ENCODE measurements around the gene METAP1.
"Not testable (repeated sequence)": the region's sequence is repeated elsewhere in the genome, so short reads cannot be mapped to it uniquely, and the experiment has no call there.

The METAP1 gene

DNA sequence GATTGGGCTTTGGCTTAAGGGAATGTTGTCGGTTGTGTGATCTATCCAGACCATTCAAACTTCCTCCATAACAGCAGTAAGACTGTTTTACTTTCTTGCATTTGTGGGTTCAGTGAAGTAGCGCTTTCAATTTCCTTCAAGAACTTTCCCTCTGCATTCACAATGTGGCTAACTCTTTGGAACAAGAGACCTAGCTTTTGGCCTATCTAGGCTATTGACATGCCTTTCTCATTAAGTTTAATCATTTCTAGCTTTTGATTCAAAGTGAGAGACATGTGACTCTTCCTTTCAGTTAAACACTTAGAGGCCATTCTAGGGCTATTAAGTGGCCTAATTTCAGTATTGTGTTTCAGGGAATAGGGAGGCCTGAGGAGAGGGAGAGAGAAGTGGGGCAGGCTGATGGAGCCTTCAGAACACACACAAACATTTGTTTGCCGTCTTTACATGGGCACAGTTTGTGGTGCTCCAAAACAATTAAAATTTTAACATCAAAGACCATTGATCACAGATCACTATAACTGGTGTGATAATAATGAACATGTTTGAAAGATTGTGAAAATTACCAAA lies 59.0 kb downstream of the METAP1 start:
- in situ Hi-C loops (cut with MboI; ENCODE audit: low sequenced_read_pairs) = loop anchor here (25.0 kb wide), 1 partner anchor 317 kb away; no protein-coding TSS in a partner anchor

DNA sequence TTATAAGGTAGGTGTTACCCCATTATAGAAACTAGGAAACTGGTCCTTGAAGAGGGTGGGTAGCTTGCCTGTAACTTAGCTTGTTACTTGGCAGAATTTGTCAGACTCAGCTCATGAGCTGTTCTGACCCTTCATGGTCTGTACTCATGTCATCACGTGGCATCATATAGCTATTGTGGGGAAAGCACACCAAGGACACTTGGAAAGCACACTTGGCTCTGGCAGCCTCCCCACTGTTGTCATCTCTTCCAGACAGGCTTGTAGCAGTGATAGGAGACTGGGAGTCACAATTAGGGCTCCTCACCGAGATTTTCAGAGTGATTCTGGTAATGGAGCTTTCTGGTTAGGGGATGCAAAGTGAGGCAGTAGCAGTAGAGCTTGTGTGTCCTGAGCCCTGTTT lies 62.7 kb downstream of the METAP1 start:
- in situ Hi-C loops (cut with MboI; ENCODE audit: low sequenced_read_pairs) = loop anchor here (25.0 kb wide), 1 partner anchor 321 kb away; no protein-coding TSS in a partner anchor

DNA sequence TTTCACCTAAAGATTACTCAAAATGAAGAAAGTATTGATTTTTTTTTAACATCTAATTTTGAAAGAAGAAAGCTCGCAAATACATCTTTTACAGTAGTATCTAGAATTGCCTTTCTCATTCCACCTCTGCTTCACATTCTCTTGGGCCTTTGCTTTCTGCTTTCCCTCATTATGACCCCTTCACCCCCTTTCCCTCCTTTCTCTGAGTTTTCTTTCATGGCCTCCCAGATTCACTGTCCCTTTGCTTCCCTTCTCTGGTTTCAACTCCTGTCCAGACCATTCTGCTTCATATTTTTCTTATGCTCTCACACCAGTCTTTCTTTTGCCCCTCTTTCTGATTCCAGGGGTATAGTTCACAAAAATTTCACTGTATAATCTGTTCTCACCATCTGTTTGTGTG lies 64.0 kb downstream of the METAP1 start:
- in situ Hi-C loops (cut with MboI; ENCODE audit: low sequenced_read_pairs) = loop anchor here (25.0 kb wide), 1 partner anchor 322 kb away; no protein-coding TSS in a partner anchor

DNA sequence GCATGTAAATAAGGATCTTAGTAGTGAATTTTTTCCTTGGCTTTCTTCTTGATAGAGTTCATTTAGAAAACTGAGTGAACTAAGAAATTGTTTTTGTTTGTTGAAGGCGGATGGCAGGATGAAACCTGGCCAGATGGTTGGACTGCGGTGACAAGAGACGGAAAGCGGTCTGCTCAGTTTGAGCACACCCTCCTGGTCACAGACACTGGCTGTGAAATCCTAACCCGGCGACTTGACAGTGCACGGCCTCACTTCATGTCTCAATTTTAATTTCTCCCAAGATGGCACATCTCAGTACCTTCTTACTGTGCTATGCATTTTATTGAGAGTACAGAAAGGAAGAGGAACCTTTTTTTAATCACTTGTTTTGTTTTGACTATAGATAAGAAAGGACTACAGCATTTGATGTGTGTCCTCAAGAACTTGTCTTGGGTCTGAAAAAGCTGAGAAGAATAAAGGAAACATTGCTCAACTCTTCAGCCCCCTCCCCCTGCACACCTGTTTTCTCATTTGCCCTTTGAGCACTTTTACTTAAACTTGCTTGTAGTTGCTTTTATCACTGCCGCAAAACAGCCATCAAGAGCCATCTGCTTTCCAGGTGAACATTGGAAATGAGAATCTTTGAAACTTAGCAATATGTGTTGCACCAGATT lies 65.7 kb downstream of the METAP1 start:
- in situ Hi-C loops (cut with MboI; ENCODE audit: low sequenced_read_pairs) = loop anchor here (25.0 kb wide), 1 partner anchor 324 kb away; no protein-coding TSS in a partner anchor

DNA sequence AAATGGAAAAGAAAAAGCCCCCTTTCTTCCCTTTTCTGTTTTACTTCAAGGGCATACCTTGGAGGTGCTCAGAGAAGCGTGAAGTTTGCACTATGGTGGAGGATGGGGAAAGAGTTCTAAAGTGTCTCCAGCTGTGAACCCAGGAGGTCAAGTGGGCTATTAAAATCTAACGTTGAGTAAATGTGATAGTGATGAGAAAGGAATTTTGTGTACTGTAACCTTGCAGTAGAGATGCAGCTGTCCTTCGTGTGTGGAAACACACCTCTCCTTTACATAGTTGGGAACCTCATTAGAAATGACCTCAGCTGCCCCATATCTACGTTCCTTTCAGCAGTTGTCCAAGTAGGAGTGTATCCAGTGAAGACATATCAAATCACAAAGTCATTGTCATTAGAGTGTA lies 66.6 kb downstream of the METAP1 start:
- in situ Hi-C loops (cut with MboI; ENCODE audit: low sequenced_read_pairs) = loop anchor here (25.0 kb wide), 1 partner anchor 325 kb away; no protein-coding TSS in a partner anchor

DNA sequence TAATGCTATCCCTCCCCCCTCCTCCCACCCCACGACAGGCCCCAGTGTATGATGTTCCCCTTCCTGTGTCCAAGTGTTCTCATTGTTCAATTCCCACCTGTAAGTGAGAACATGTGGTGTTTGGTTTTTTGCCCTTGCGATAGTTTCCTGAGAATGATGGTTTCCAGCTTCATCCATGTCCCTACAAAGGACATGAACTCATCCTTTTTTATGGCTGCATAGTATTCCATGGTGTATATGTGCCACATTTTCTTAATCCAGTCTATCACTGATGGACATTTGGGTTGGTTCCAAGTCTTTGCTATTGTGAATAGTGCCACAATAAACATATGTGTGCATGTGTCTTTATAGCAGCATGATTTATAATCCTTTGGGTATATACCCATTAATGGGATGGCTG lies 70.0 kb downstream of the METAP1 start:
- in situ Hi-C loops (cut with MboI; ENCODE audit: low sequenced_read_pairs) = loop anchor here (25.0 kb wide), 1 partner anchor 328 kb away; no protein-coding TSS in a partner anchor

DNA sequence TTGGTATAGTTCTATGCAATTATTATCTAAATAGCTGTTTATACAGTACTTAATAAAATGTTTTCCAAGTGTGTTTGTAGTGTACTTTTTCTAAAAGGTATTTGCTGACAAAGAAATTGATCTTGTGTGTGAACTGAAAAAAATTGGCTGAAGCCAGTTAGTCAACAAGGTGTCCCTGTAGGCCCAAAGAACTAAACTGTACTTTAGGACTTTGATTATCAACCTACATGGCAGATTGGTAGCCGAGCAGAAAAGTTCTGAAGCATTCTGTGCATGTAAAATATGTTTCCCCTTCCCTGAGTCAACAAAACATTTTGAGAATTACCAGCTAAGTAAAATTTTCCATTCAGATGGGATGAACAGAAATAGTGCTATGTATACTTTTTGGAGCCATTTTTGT lies 72.1 kb downstream of the METAP1 start:
- in situ Hi-C loops (cut with MboI; ENCODE audit: low sequenced_read_pairs) = loop anchor here (25.0 kb wide), 1 partner anchor 330 kb away; no protein-coding TSS in a partner anchor

DNA sequence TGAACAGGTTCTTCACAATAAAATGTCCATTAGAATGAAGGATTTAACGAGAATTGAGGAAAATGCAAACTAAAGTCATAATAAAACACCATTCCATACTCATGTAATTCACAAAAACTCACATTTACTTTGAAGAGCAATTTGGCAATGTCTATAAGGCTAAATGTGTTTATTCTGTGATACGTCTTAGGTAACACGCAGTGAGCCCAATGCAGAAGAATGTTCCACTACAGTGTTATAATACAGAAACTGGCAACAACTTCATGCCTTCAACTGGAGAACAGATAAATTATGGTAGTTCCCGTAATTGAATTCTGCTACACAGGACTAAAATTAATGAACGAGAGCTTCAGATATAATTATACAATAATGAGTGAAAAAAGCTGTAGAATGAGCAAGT lies 75.6 kb downstream of the METAP1 start:
- in situ Hi-C loops (cut with MboI; ENCODE audit: low sequenced_read_pairs) = loop anchor here (25.0 kb wide), 1 partner anchor 334 kb away; no protein-coding TSS in a partner anchor

DNA sequence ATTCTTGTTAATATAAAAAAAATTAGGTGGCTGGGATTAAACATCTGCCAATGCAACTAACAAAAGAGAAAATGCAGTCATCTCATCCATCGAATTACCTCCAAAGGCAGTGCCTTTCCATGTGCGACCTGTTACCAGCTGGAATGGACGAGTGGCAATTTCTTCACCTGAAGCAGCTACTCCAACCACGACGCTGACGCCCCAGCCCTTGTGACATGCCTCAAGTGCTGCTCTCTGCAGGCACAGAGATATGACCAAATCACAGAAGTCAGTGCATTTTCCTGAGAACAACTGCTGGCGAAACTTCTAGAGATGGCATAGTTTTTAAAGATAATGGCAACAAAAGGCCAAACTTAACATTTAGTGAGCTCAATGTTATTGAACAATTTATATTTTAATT lies 79.3 kb downstream of the METAP1 start:
- in situ Hi-C loops (cut with MboI; ENCODE audit: low sequenced_read_pairs) = loop anchor here (25.0 kb wide), 1 partner anchor 338 kb away; no protein-coding TSS in a partner anchor

DNA sequence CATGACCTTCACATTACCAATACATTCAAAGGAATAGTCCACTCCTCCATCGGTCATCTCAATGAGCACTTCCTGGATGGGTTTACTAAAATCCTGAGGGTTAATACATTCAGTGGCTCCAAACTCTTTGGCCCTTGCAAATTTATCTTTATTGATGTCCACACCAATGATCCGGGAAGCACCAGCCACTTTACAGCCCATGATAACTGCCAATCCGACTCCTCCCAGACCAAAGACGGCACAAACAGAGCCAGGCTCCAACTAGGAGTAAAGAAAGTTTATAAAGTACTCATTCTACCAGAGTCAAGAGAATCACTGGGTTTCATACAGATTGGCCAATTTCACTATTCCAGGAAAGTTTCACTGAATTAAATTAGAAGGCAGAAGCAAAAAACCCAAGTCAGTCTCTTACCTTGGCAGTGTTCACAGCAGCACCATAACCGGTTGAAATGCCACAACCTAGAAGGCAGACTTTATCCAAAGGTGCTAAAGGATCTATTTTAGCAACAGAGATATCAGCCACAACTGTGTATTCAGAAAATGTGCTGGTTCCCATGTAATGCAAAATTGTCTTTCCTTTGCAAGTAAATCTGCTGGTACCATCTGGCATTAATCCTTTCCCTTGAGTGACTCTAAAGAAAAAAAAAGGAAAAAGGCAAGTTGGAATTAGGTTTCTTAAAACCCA lies 80.9 kb downstream of the METAP1 start:
- in situ Hi-C loops (cut with MboI; ENCODE audit: low sequenced_read_pairs) = no loop called here

DNA sequence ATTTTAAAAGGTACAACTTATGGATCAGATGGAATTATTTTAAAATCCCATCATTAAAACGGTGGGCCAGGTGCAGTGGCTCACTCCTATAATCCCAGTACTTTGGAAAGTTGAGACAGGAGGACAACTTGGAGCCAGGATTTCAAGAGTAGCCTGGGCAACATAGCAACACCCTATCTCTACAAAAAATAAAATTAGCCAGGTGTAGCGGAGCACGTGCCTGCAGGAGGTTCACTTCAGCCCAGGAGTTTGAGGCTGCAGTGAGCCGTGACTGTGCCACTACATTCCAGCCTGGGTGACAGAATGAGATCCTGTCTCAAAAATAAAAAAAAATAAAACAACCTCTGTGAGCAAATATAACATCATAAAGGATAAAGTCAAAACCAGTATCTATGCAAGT lies 81.7 kb downstream of the METAP1 start:
- in situ Hi-C loops (cut with MboI; ENCODE audit: low sequenced_read_pairs) = no loop called here

DNA sequence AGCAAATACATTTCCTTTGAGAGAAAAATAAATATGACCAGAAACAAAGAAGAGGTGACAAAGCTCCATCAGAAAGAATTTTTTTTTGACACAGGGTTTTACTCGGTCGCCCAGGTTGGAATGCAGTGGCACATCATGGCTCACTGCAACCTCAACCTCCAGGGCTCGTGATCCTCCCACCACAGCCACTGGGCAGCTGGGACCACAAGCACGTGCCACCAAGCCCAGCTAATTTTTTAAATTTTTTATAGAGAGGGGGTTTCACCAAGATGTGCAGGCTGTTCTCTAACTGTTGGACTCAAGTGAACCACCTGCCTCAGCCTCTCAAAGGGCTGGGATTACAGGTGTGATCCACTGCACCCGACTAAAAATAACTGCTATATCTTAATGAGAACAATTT lies 82.8 kb downstream of the METAP1 start:
- in situ Hi-C loops (cut with MboI; ENCODE audit: low sequenced_read_pairs) = no loop called here

DNA sequence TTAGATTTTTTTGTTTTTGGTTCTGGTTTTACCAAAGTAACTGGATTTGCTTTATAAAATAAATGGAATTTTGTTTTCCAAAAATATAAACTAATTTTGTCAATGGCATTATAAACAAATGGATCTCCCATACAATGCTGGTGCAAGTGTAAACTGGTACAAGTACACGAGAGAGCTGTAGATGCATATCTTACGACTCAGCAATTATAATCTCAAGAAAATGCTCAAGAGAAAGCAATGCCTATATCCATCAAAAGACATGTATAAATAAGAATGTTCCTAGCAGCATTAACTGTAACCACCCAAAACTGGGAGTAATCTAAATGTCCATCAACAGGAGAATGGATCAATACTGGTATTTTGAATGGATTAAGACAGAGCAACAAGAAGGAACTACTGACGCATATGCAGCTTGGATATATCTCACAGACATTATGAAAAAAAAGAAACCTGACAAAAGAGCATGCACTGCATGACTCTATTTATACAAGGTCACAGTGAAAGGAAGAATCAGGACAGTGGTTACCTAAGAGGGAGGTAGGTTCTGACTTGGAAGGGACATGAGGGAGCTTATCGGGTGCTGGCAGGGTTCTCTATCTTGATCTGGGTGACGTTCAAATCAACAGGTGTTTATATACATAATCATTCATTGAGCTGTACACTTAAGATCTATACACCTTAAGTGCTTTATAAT lies 83.6 kb downstream of the METAP1 start:
- in situ Hi-C loops (cut with MboI; ENCODE audit: low sequenced_read_pairs) = no loop called here

DNA sequence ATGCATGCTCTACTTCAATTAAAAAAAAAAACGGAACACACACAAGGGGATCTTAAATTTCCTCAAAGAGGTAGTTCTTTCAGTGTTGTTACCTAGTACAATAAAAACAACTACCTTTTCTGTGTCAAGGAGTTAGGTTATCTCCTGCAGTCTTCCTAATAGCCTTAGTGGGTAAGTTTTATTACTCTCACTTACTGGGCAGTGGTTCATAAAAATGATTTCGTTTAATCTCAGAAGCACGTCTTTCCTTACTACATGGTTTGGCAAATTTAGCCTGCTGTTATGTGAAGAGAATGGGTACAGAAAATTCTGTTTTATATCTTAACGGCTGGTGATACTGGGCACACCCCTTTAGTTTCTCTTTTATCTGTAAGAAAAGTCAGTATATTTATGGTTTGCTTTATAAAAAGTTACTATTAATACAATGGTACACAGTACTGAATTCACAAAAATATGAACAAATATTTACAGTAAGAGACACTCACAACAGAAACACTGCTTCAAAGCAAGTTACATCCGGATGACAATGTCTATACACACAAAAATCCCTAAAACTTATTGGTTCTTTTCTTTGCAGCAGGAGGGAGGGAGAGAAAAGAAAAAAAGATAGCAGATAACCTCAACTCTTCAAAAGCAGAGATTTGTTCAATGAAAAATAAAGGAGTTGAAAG lies 84.2 kb downstream of the METAP1 start:
- in situ Hi-C loops (cut with MboI; ENCODE audit: low sequenced_read_pairs) = no loop called here

DNA sequence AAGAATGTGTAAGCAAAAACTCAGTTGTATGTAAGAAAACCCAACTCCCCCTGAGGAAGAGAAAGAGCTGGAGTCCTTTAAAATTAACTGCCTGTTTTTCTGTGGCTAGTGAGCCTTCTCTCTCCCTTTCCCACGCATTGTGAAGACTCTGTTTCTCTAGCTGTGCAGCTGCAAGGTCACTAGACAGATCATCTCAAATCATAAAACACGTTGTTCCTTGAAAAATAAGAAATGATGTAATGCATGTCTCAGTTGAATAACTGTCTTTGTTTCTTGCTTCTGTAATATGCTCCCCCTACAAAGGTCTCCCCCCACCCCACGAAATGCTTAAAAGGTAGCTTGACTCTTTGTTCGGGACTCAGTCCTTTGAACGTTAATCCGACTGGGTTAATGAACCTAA lies 85.3 kb downstream of the METAP1 start:
- in situ Hi-C loops (cut with MboI; ENCODE audit: low sequenced_read_pairs) = not testable (repeated sequence)

DNA sequence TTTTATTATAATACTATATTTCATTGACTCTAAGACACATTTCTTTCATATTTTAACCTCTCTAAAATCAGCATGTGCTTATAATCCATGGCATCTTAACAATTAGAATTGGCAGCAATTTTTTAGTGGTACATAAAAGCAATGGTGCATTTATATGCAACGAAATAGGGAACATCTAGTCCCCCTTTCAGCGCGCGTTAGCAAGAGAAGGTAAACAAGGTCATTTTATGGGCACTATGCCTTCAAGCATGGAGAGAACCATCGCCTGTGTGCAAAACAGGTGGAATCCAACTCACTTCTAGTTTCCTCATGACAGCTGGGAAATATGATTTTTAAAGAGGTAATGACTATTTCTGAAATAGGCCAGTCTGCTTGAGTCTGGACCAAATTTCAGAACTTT lies 86.7 kb downstream of the METAP1 start:
- in situ Hi-C loops (cut with MboI; ENCODE audit: low sequenced_read_pairs) = no loop called here

DNA sequence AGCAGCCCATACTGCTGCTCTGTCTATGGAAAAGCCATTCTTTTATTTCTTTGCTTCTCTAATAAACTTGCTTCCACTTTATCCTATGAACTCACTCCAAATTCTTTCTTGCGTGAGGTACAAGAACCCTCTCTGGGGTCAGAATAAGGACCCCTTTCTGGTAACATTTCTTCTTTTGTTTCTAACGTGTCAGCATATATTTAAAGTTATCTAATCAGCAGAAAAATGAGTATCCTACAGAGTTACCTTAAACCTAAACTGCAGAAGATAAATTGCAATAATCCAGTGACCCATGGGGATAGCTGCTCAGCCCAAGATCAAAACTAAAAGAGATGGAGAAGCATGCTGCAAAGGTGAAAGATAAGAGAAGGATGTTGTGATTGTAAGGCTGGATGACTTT lies 89.1 kb downstream of the METAP1 start:
- in situ Hi-C loops (cut with MboI; ENCODE audit: low sequenced_read_pairs) = no loop called here

DNA sequence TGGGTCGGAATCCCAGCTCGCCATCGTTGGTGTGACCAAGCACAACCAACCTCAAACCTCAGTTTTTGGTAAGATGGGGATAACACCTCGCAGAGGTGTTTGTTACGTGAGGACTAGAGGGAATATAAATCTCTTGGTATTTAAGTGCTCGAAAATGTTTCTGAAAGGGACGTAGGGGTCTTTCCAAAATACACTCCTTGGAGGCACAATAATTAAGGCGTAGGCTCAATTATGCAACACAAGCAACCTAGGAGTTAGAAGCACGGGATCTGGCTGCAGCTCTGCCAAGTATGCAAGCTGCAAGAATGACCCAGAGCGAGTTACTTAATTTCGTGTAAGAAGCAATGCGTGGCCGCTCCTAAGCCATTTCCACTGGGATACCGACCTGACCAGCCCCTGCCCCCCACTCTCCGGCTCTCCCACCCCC lies 92.5 kb downstream of the METAP1 start:
- in situ Hi-C loops (cut with MboI; ENCODE audit: low sequenced_read_pairs) = no loop called here

DNA sequence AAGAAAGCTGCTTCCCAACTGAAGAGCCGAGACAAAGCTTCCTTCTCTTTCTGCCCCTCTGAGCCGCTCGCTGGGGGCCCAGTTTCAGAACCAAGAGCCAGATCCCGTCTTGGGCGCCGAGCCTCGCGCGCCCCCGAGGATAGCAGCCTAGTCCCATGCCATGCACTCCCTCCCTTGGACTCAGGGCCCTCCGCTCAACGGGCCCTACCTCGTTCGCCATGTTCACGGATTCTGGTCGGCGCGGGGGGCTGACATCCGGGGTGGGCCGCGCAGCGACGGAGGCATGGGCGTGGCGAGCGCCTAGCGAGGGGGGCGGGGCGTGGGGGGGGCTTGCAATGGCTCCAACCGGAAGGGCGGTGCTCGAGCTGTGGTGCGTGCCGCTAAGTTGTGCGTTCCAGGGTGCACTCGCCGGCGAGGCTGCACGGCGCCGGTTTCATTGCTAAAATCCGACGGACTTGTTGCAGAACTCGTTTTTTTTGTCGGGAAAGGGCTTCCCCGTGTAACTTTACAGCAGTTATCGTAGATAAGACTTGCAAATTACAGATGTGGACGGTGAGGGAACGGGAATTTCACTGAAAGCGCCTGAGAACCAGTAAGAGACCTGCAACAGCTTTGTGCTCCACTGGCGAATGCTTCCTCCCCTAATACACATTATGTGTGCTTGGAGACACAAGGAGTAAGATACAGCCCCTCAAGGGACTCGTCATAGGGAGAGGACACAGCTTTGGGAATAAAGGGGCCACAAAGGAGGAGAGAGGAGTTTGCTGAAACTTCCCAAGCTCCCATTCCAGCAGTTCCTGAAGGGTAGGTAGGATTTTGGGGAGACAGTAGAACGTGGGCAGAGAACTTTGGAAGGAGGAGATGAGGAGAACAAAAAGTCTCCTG lies 93.2 kb downstream of the METAP1 start, which contains the start of gene ADH5:
TSS of gene ADH5 (minus strand) at position 308 of the 885 bp plus-strand sequence. CDS start at position 220, 88 bp downstream.
- in situ Hi-C loops (cut with MboI; ENCODE audit: low sequenced_read_pairs) = no loop called here
